Right atrium auricular region (tissue), 2 donors: ENCODE results near the gene TLR2. TPM values are rescaled to one million over a fixed set of nuclear protein-coding genes. Genes with fewer than 3 reads are reported as not detected.

Experiments used
- DNase-seq: peaks from one replicate; pipeline ENCODE4 v3.0.0-alpha.2; 2019; ENCODE audit warnings: low spot score
- H3K27ac ChIP-seq, 2 donors: fragments of 200-600 bp; sonication (generic); 1 replicate in 1 of 2; 2 replicates in 1 of 2; pipeline ENCODE4 v1.5.1; 2016 to 2019
- H3K27me3 ChIP-seq, 2 donors: fragments of 200-600 bp; sonication (generic); one replicate each; pipeline versions ENCODE4 v1.5.1 to v1.6.0; 2017 to 2019
- H3K36me3 ChIP-seq: fragments of 200-600 bp; sonication (generic); one replicate; pipeline ENCODE4 v1.5.1; 2016
- H3K4me1 ChIP-seq, 2 donors: fragments of 200-600 bp; sonication (generic); one replicate each; pipeline versions ENCODE4 v1.5.1 to v1.6.0; 2017 to 2019
- H3K4me3 ChIP-seq, 2 donors: fragments of 200-600 bp; sonication (generic); 1 replicate in 1 of 2; 2 replicates in 1 of 2; pipeline ENCODE4 v1.5.1; 2017 to 2019; ENCODE audit warnings: mild to moderate bottlenecking in 1 of 2, moderate library complexity in 1 of 2
- H3K9me3 ChIP-seq, 2 donors: fragments of 200-600 bp; sonication (generic); one replicate each; pipeline ENCODE4 v1.5.1; 2019
- total RNA-seq, 2 donors: library from RNA; depleted of rRNA; stranded (reverse); fragments of >200 nt; gene quantifications; one replicate each; pipeline ENCODE4 v1.1.0, GENCODE V29; 2016
- TF ChIP-seq, protein P1 (sequence below), 2 donors: fragments of 200-600 bp; sonication (generic); IDR thresholded peaks; one replicate each; pipeline ENCODE4 v1.5.1; 2019; ENCODE audit warnings: antibody characterized with exemption in 2 of 2

TLR2 gene
- total RNA-seq, 2 donors from 2014 or later, result 6.4 to 18.8 TPM

DNA sequence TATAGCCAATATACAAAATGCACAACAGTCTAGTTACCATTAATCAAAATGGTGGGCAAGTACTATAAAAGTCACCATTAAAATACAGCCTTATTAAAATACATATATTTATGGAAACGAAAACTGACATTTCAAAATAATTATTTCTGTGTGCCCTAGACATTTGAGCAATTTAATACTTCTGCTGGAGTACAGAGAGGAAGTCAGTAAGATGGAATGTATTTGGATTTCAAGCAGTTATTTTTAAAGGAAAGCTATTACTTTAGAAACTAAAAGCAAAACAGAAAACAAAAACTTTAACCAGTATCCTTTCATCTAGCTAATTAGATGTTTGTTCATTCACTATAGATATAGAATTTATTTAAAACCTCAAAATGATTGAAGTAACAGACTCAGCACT, 37.8 kb upstream of the TLR2 start:
- DNase-seq, result no peak
- no peaks in the 10 kb centered on the region for H3K27me3 ChIP-seq
- H3K27ac ChIP-seq, result no peak overlapping the region
- no peak overlapping the region for H3K4me3 ChIP-seq
- H3K4me1 ChIP-seq, result no peaks in the 10 kb centered on the region
- no peaks in the 10 kb centered on the region for H3K36me3 ChIP-seq
- peaks cover 0 to 7% of the 10 kb centered on the region in 2 donors for H3K9me3 ChIP-seq
- TF ChIP-seq, protein P1, sequence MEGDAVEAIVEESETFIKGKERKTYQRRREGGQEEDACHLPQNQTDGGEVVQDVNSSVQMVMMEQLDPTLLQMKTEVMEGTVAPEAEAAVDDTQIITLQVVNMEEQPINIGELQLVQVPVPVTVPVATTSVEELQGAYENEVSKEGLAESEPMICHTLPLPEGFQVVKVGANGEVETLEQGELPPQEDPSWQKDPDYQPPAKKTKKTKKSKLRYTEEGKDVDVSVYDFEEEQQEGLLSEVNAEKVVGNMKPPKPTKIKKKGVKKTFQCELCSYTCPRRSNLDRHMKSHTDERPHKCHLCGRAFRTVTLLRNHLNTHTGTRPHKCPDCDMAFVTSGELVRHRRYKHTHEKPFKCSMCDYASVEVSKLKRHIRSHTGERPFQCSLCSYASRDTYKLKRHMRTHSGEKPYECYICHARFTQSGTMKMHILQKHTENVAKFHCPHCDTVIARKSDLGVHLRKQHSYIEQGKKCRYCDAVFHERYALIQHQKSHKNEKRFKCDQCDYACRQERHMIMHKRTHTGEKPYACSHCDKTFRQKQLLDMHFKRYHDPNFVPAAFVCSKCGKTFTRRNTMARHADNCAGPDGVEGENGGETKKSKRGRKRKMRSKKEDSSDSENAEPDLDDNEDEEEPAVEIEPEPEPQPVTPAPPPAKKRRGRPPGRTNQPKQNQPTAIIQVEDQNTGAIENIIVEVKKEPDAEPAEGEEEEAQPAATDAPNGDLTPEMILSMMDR (IDR thresholded peaks at IDR 0.05), result no peak

DNA sequence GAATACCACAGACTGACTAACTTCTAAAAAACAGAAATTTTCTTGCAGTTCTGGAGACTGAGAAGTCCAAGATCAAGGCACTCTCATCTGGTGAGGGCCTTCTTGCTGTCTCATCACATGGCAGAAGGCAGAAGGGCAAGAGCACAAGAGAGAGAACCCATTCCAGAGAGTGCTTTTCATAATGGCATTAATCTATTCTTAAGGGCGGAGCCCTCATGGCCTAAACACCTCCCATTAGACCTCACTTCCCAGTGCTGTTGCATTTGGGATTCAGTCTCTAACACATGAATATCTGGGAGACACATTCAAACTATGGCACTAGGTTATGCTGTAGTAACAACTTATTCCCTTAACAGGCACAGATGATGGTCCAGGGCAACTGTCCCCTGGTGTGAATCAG, 37.1 kb upstream of the TLR2 start:
- no peaks in the 10 kb centered on the region for H3K4me1 ChIP-seq
- TF ChIP-seq, protein P1 (IDR thresholded peaks at IDR 0.05), result no peak
- no peak overlapping the region for H3K27ac ChIP-seq
- no peaks in the 10 kb centered on the region for H3K36me3 ChIP-seq
- no peak for DNase-seq
- no peak overlapping the region for H3K4me3 ChIP-seq
- H3K27me3 ChIP-seq, result no peaks in the 10 kb centered on the region
- H3K9me3 ChIP-seq, result peaks cover 0 to 7% of the 10 kb centered on the region in 2 donors

DNA sequence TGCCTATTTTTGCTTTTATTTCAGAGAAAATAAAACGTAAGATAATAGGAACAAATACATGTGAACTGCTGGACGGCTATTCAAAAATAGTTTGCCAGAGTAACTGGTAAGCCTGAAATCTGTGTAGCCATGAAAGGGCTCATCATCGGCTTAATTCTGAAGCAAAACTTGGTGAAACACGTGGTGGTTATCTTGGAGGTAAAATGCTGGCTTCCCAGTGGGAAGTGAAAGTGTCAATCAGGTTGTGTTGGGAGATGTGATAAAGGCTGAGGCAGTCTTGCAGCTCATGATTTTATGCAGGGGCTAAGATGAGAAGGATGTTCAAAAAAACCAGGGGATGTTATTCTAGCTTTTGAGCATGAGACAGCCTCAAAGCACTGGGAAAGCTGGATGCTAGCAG, 36.1 kb upstream of the TLR2 start:
- TF ChIP-seq, protein P1 (IDR thresholded peaks at IDR 0.05), result no peak
- Histone ChIP-seq H3K27ac (no peak overlapping the region), H3K36me3 (no peaks in the 10 kb centered on the region), H3K4me1 (no peaks in the 10 kb centered on the region), H3K27me3 (no peaks in the 10 kb centered on the region), H3K9me3 (peaks cover 0 to 7% of the 10 kb centered on the region in 2 donors), H3K4me3 (no peak overlapping the region)
- DNase-seq, result no peak

DNA sequence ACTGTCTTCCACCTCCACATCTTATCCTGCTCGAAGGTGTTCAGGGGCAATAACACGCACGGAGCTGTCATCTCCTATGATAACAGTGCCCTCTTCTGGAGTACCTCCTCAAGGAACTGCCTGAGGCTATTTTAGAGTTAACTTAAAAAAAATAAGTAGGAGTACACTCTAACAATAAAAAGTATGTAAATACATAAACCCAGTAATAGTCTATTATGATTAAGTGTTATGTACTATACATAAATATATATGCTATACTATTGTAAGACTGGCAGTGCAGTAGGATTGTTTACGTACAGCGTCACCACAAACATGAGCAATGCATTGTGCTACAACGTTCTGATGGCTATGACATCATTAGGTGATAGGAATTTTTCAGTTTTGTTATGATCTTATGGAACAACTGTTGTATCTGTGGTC, 34.5 kb upstream of the TLR2 start:
- Histone ChIP-seq H3K9me3 (peaks cover 0 to 7% of the 10 kb centered on the region in 2 donors), H3K4me1 (no peaks in the 10 kb centered on the region), H3K27me3 (no peaks in the 10 kb centered on the region), H3K27ac (no peak overlapping the region), H3K36me3 (no peaks in the 10 kb centered on the region), H3K4me3 (no peak overlapping the region)
- no peak for DNase-seq
- TF ChIP-seq, protein P1 (IDR thresholded peaks at IDR 0.05), result peak in 1 of 2 donors; percentile 42

DNA sequence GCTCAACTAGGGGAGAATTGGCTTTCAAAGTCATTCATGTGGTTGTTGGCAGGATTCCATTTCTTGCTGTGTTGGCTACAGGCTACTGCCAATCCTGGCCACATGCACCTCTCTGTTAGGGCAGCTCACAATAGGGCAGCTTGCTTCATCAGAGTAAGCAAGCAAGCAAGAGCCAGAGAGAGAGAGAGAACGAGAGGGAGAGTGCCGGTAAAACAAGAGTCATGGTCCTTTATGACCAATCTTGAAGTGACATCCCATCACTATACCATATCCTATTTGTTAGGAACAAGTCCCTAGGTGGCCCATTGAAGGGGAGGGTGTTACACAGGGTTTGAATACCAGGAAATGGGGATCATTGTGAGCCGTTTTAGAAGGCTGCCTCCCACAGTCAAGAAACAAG, 33.0 kb upstream of the TLR2 start:
- TF ChIP-seq, protein P1 (IDR thresholded peaks at IDR 0.05), result no peak
- Histone ChIP-seq H3K9me3 (no peaks in the 10 kb centered on the region), H3K27ac (peak overlapping the region; percentile 34 to 60), H3K4me1 (no peaks in the 10 kb centered on the region), H3K27me3 (no peaks in the 10 kb centered on the region), H3K36me3 (no peaks in the 10 kb centered on the region), H3K4me3 (no peak overlapping the region)
- DNase-seq, result no peak

DNA sequence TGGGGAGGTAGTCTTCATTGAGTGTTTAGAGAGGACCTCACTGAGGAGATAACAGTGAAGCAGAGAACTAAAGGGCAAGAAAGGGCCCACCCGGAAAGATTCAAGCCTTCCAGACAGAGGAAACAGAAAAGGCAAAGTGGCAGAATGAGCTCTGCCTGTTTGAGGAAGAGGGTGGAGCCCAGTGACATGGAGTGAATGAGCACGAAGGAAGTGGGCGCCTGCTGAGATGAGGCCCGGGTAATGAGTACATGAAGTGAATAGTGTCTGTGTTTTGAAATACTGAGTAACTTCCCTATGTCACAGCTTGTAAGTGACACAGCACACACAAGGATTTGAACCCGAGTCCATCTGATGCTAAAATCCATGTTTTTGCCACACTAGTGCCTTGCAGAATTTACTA, 32.5 kb upstream of the TLR2 start:
- Histone ChIP-seq H3K9me3 (no peaks in the 10 kb centered on the region), H3K4me1 (no peaks in the 10 kb centered on the region), H3K27me3 (no peaks in the 10 kb centered on the region), H3K4me3 (no peak overlapping the region), H3K27ac (peak overlapping the region; percentile 34 to 60), H3K36me3 (no peaks in the 10 kb centered on the region)
- DNase-seq, result peak; percentile 79
- TF ChIP-seq, protein P1 (IDR thresholded peaks at IDR 0.05), result no peak
